ENCODE measurements around the gene COQ3.

The COQ3 gene

DNA sequence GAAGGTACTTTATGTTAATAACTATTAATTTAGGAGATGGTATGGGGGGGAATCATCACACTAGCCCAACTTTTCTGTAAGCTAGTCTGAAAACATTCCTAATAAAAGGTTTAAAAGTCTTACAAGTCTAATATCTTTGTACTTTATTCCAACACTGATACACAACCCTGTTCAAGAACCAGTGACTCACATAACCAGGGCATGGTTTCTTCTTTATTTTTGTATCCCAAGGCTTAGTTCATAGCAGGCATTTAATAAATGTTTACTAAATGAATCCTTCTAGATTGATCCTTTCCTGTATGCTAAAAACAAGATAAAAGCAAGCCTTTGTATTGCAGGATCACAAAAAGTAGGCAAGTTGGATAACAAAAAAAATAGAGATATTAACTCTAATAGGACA is 21.5 kb upstream of the COQ3 start:
- Mint-ChIP-seq H3K9me3 (no peaks in the 10 kb centered on the region), H3K4me3 (no peak overlapping the region), H3K27ac (no peak overlapping the region), H3K36me3 (peaks cover 15 to 24% of the 10 kb centered on the region in 2 donors), H3K4me1 (peaks cover 11 to 37% of the 10 kb centered on the region in 2 donors), H3K27me3 (no peaks in the 10 kb centered on the region)
- DNase-seq (no peak), ATAC-seq (replicated peaks) (no peak)

DNA sequence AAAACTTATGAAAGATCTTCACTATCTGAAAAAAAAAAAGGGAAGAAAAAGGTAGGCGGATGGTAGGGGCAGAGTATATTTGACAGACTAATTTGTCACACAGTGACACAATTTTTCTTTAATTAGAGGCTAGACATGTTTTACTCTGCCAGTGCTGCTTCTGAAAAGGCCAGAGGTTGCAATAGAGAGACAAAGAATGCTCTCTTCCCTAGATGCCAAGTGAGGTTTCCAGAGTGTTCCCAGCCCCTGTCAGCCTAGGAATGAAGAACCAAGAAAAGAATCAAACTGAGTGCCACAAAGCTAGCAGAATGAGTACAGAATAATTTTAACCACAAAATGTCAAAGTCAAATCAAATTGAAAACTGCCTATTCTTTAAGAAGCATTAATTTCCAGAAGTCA is 18.1 kb upstream of the COQ3 start:
- no peak for ATAC-seq (replicated peaks)
- no peak overlapping the region for H3K27ac Mint-ChIP-seq

DNA sequence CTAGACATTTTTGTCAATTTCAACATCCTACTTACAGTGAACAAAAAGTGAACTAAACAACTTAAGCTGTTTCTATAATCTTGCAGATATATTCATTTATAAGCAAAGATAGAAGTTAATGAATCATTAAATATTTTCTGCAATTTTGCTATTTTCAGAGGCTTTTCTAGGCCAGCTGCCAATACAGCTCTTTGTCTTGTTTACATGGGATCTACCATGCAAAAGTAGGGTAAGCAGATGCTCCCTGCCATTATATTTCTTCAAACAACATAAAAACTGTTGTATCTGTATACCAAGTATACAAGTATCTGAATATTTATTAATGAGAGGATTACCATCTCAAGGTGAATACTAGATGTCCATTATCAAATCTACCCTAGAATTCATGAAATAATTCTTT is 15.7 kb upstream of the COQ3 start:
- Mint-ChIP-seq H3K27ac (no peak overlapping the region), H3K4me1 (peaks cover 5 to 11% of the 10 kb centered on the region in 2 donors), H3K4me3 (no peak overlapping the region), H3K9me3 (no peaks in the 10 kb centered on the region), H3K27me3 (no peaks in the 10 kb centered on the region), H3K36me3 (peaks cover 26 to 36% of the 10 kb centered on the region in 2 donors)
- ATAC-seq (replicated peaks) (no peak), DNase-seq (no peak)

More for the DNA sequence above, 18.1 kb upstream of the COQ3 start:
- H3K36me3 Mint-ChIP-seq = peaks cover 21 to 25% of the 10 kb centered on the region in 2 donors
- H3K4me3 Mint-ChIP-seq = no peak overlapping the region
- peaks cover 5 to 16% of the 10 kb centered on the region in 2 donors for H3K4me1 Mint-ChIP-seq
- no peaks in the 10 kb centered on the region for H3K27me3 Mint-ChIP-seq
- H3K9me3 Mint-ChIP-seq = no peaks in the 10 kb centered on the region
- DNase-seq = no peak

DNA sequence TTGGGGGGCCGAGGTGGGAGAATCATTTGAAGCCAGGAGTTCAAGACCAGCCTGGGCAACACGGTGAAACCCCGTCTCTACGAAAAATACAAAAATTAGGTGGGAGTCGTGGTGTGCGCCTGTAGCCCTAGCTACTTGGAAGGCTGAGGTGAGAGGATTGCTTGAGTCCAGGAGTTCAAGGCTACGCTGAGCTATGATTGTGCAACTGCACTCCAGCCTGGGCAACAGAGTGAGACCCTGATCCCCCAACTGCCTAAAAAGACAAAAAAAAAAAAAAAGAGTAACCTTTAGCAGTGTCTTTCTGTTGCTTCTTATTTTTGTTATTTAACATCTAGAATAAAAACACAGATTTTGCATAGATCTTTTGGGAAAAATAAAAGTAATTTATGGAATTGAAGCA is 13.1 kb upstream of the COQ3 start:
- no peaks in the 10 kb centered on the region for H3K9me3 Mint-ChIP-seq
- DNase-seq (no peak), ATAC-seq (replicated peaks) (no peak)
- H3K4me3 Mint-ChIP-seq = no peak overlapping the region
- H3K27me3 Mint-ChIP-seq = no peaks in the 10 kb centered on the region
- peaks cover 27 to 44% of the 10 kb centered on the region in 2 donors for H3K36me3 Mint-ChIP-seq
- no peak overlapping the region for H3K27ac Mint-ChIP-seq
- H3K4me1 Mint-ChIP-seq = peaks cover 0 to 3% of the 10 kb centered on the region in 2 donors

DNA sequence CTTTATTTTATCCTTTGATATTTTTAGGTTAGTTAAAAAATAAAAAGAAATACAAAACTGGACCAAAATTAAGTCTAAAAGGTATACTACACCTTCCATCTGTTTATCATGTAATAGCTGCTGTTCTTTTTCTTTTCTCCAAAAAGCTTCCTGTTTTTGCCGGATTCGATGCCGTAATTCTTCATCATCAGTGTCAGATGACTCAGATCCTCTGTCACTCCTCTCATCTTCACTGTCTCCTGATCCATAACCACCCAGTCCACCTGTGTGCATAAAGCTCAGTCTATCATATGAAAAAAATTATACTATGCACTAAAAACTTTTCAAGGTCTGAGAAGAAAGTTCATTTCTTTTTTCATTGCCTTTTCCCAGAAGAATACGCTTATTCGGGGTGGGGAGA is 8.5 kb upstream of the COQ3 start:
- no peaks in the 10 kb centered on the region for H3K4me1 Mint-ChIP-seq
- H3K27ac Mint-ChIP-seq = peak overlapping the region; percentile 1
- H3K27me3 Mint-ChIP-seq = no peaks in the 10 kb centered on the region
- ATAC-seq (replicated peaks) (no peak), DNase-seq (no peak)
- H3K4me3 Mint-ChIP-seq = no peak overlapping the region
- H3K9me3 Mint-ChIP-seq = no peaks in the 10 kb centered on the region
- H3K36me3 Mint-ChIP-seq = peaks cover 21 to 39% of the 10 kb centered on the region in 2 donors

DNA sequence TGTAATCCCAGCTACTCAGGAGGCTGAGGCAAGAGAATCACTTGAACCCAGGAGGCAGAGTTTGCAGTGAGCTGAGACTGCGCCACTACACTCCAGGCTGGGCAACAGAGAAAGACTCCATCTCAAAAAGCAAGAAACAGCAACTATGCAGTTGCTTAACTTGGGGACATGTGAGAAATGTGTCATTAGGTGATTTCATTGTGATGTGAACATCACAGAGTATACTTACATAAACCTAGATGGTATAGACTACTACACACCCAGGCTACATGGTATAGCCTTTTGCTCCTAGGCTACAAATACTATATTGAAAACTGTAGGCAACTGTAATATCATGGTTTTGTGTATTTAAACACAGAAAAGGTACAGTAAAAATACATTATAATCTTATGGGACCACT is 3.3 kb upstream of the COQ3 start:
- ATAC-seq (replicated peaks) = no peak
- Mint-ChIP-seq H3K9me3 (no peaks in the 10 kb centered on the region), H3K4me1 (peaks cover 4 to 10% of the 10 kb centered on the region in 2 donors), H3K27me3 (no peaks in the 10 kb centered on the region), H3K36me3 (peaks cover 10 to 28% of the 10 kb centered on the region in 2 donors), H3K4me3 (no peak overlapping the region), H3K27ac (no peak overlapping the region)
- DNase-seq = no peak

DNA sequence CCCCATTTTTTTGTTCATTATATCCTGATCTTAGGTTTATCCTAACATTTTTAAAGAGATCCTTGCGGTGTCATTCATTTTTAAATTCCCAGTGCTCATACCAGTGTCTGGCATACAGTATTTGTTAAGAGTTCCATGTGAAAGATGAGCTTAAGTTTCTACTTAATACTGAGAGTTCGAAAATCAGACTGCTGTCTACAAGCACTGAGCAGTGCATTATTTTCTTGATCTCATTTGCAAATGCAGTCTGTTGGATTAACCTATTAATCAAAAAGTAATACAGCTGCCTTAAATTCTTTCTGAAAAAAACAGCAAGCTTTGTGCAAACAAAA is 663 bp downstream of the COQ3 start:
- peak overlapping the region; percentile 96 for H3K27ac Mint-ChIP-seq
- H3K4me3 Mint-ChIP-seq = peak overlapping the region; percentile 95 to 97
- peaks cover 1 to 16% of the 10 kb centered on the region in 2 donors for H3K36me3 Mint-ChIP-seq
- DNase-seq (no peak), ATAC-seq (replicated peaks) (peak; percentile 23 to 33)
- H3K4me1 Mint-ChIP-seq = peaks cover 4 to 12% of the 10 kb centered on the region in 2 donors
- no peaks in the 10 kb centered on the region for H3K9me3 Mint-ChIP-seq
- H3K27me3 Mint-ChIP-seq = no peaks in the 10 kb centered on the region

DNA sequence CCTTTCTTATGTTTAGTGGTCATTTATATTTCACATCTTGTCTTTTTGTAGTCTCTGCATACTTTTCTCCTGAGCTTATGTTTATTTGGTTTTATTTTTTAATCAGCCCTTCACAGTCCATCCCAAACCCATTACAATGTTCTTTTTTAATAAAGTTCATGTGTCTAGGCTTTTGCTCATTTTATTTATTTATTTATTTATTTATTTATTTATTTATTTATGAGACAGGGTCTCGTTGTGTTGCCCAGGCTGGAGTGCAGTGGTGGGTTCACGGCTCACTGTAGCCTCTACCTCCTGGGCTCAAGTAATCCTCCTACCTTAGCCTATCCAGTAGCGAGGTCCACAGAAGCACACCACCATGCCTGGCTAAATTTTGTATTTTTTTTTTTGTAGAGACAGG is 3.1 kb downstream of the COQ3 start:
- Mint-ChIP-seq H3K9me3 (no peaks in the 10 kb centered on the region), H3K4me1 (peaks cover 4 to 22% of the 10 kb centered on the region in 2 donors), H3K4me3 (no peak overlapping the region), H3K36me3 (peaks cover 0 to 10% of the 10 kb centered on the region in 2 donors), H3K27ac (no peak overlapping the region), H3K27me3 (no peaks in the 10 kb centered on the region)
- DNase-seq (no peak), ATAC-seq (replicated peaks) (no peak)

DNA sequence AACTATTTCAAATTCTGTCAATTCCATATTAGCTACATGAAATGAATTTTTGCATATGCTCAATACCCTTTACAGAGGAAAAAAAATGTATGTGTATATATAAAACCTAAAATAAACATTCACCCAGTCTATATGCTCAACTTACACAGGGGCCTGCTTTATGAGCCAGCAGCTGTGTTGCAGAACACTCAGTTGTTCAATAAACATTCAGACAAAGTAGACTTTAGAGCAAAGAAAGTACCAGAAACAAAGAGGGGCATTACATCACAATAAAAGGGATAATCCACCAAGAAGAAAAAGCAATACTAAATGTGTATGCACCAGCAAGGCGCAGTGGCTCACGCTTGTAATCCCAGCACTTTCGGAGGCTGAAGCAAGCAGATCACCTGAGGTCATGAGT is 9.5 kb downstream of the COQ3 start:
- no peak overlapping the region for H3K4me3 Mint-ChIP-seq
- H3K36me3 Mint-ChIP-seq = peaks cover 5 to 10% of the 10 kb centered on the region in 2 donors
- ATAC-seq (replicated peaks) (no peak), DNase-seq (no peak)
- H3K27ac Mint-ChIP-seq = no peak overlapping the region
- no peaks in the 10 kb centered on the region for H3K9me3 Mint-ChIP-seq
- no peaks in the 10 kb centered on the region for H3K27me3 Mint-ChIP-seq
- H3K4me1 Mint-ChIP-seq = peaks cover 0 to 10% of the 10 kb centered on the region in 2 donors

DNA sequence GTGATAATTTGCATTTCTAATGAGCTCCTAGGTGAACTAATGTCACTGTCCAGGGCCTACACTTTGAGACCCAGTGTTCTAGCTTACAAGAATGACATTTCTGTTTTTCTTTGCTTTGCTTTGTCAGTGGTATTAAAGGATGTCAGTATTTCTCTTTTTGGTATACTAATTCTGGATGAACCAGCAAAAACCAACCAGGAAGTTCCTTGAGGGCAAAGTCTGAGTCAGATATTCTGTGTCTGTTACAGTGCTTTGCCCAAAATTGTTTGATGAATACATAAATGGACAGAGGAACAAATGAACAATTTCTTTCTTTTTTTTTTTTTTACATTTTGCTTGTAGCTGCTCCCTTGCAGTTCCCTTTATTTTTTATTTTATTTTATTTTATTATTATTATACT is 15.4 kb downstream of the COQ3 start:
- ATAC-seq (replicated peaks) (no peak), DNase-seq (no peak)
- no peaks in the 10 kb centered on the region for H3K27me3 Mint-ChIP-seq
- peaks cover 10 to 18% of the 10 kb centered on the region in 2 donors for H3K36me3 Mint-ChIP-seq
- no peaks in the 10 kb centered on the region for H3K4me1 Mint-ChIP-seq
- H3K9me3 Mint-ChIP-seq = no peaks in the 10 kb centered on the region
- no peak overlapping the region for H3K4me3 Mint-ChIP-seq
- H3K27ac Mint-ChIP-seq = no peak overlapping the region

DNA sequence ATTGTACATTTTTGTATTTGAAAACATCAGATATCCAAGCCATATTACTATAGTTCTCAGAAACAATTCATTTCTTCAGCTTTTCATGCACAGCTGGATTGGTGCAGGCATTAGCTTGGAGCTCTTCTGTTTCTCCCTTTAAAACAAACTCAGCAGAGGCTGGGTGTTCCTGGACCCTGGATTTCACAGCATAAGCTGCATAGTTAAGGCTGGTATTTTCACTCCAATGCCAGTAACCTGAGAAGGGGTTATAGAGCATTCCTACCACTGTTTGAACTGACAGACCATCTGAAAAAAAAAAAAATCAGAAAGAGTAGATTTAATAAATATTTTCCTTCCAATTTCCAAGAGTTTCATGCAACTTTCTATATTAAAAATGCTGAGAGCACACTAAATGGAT is 24.5 kb downstream of the COQ3 start:
- Mint-ChIP-seq H3K27ac (no peak overlapping the region), H3K27me3 (no peaks in the 10 kb centered on the region), H3K36me3 (no peaks in the 10 kb centered on the region), H3K9me3 (no peaks in the 10 kb centered on the region), H3K4me3 (no peak overlapping the region), H3K4me1 (no peaks in the 10 kb centered on the region)
- DNase-seq (no peak), ATAC-seq (replicated peaks) (no peak)

DNA sequence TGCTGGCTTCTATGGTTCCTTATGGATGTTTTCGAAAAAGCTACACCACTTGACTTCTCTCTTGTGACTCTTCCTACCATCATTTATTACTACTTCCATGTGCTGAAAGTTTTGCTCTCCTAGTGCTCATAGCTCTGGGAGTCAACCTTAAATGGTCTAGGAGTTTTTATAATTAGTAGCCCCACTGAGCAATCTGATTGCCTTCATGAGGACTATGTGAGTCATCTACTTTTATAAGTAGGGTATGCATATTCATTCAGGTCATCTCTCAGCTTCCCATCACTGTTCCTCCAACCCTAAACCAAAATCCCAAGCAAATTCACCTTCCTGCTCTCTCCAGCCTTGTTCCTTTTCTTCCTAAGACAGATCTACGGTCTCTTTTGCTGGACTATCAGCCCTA is 27.1 kb downstream of the COQ3 start:
- Mint-ChIP-seq H3K4me3 (no peak overlapping the region), H3K4me1 (peaks cover 0 to 2% of the 10 kb centered on the region in 2 donors), H3K27me3 (peaks cover 6 to 7% of the 10 kb centered on the region in 2 donors), H3K36me3 (no peaks in the 10 kb centered on the region), H3K27ac (peak overlapping the region; percentile 4), H3K9me3 (no peaks in the 10 kb centered on the region)
- DNase-seq = no peak
- ATAC-seq (replicated peaks) = no peak

DNA sequence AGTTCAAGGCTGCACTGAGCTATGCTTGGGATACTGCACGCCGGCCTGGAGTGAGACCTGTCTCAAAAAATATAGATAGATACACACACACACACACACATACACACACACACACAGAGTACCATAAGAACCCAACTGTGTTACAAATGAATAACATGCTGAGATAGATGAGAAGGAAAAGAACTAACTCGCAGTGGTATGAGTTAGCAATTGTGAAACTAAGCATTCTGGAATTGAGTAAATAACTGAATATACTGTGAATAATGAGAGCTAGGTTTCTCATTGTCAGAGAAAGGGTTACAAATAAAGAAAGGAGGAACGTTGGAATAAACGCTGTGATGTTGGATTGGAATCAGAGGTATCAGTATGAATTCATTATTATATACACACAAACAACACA is 30.0 kb downstream of the COQ3 start:
- H3K4me3 Mint-ChIP-seq = no peak overlapping the region
- peaks cover 0 to 2% of the 10 kb centered on the region in 2 donors for H3K4me1 Mint-ChIP-seq
- peaks cover 25 to 29% of the 10 kb centered on the region in 2 donors for H3K27me3 Mint-ChIP-seq
- DNase-seq (no peak), ATAC-seq (replicated peaks) (no peak)
- no peak overlapping the region for H3K27ac Mint-ChIP-seq
- no peaks in the 10 kb centered on the region for H3K9me3 Mint-ChIP-seq
- no peaks in the 10 kb centered on the region for H3K36me3 Mint-ChIP-seq

DNA sequence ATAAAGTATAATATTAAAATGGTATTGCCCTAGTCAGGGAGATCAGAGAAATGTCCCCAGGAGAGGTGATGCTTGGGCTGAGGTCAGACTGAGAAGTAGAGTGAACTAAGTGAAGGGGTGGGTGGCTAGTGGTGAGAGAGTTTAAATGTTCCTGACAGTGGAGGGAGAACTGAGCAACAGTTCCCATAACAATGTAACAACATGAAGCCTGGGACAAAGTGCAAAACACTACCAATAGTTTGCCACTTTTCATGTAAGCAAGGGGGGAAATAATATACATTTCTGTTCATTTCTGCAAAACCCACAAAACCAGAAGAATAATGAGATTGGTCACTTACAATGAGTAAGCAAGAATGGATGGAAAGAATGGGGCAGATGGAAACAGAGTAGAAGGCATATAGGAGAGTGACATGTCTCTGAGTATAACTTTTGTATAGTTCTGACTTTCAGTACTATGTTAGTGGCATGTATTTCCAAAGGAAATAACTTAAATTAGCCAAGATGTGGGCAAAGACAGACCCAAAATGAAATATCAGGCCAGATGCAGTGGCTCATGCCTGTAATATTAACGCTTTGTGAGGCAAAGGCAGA is 31.2 kb downstream of the COQ3 start:
- no peak for DNase-seq
- Mint-ChIP-seq H3K4me3 (no peak overlapping the region), H3K36me3 (no peaks in the 10 kb centered on the region), H3K4me1 (peaks cover 0 to 2% of the 10 kb centered on the region in 2 donors), H3K27ac (no peak overlapping the region), H3K27me3 (peaks cover 25 to 31% of the 10 kb centered on the region in 2 donors), H3K9me3 (no peaks in the 10 kb centered on the region)
- ATAC-seq (replicated peaks) = no peak

DNA sequence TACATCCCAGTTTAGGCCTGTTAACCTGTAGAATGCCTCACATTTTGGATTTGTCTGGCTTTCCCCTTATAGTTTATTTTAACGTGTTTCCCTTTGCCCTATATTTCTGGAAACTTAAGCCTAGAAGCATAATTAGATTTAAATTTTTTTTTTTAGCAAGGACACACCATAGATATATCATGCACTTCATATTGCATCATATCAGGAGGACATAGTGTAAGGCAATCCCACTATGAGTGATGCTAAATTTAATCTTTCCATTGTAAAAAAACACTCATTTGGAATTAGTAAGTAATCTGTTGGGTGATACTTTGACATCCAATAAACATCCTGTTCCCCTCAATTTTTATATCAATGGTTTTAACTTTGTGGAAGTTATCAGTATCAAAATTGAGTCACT is 34.2 kb downstream of the COQ3 start:
- no peak for DNase-seq

DNA sequence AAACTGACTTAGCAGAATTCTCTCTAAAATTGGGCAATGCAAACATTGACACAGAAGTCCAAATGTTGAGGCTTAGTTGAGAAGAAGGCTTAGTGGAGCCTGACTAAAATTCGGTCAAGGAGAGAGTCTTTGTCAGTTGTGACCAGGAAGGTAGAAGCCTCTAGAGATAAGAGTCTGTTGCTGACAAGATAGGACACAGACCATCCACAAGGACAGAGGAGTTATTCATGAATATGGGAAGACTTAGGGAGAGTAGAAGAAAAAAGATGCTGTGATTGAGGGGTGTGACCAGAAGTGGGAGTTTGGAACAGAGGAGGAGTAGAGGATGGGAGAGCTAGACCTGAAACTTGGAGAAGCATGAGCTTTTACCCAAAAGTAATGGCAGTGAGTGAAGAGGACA is 37.4 kb downstream of the COQ3 start:
- Mint-ChIP-seq H3K9me3 (no peaks in the 10 kb centered on the region), H3K36me3 (no peaks in the 10 kb centered on the region), H3K4me1 (no peaks in the 10 kb centered on the region), H3K4me3 (no peak overlapping the region), H3K27ac (no peak overlapping the region), H3K27me3 (peaks cover 43 to 52% of the 10 kb centered on the region in 2 donors)
- DNase-seq = no peak
- no peak for ATAC-seq (replicated peaks)

More for the DNA sequence above, 34.2 kb downstream of the COQ3 start:
- peaks cover 0 to 2% of the 10 kb centered on the region in 2 donors for H3K4me1 Mint-ChIP-seq
- no peak overlapping the region for H3K4me3 Mint-ChIP-seq
- no peak overlapping the region for H3K27ac Mint-ChIP-seq
- no peak for ATAC-seq (replicated peaks)
- peaks cover 39 to 43% of the 10 kb centered on the region in 2 donors for H3K27me3 Mint-ChIP-seq
- no peaks in the 10 kb centered on the region for H3K9me3 Mint-ChIP-seq
- H3K36me3 Mint-ChIP-seq = no peaks in the 10 kb centered on the region
